SK-N-SH (cell line): Measurements from ENCODE around the gene LSMEM2. TPM values are rescaled to one million over a fixed set of nuclear protein-coding genes. Genes with fewer than 3 reads are reported as not detected.
A peak's percentile ranks its signal among the peaks of the same experiment; 100 is the strongest.

ENCODE experiments used
- CTCF ChIA-PET: fragments of 300-600, 350-600 bp; formaldehyde crosslinking; extraction: SDS; loops from one replicate; lab custom pipeline; 2021; lab: Yijun Ruan, JAX
- POLR2A ChIA-PET: fragments of 350-600 bp; sonication (Branson Sonifier 250); formaldehyde crosslinking; extraction: SDS; loops from one replicate; lab custom pipeline; 2020; ENCODE audit warnings: antibody characterized with exemption, inconsistent platforms; lab: Yijun Ruan, JAX
- DNase-seq: peaks from one replicate; pipeline ENCODE4 v3.0.0; 2012
- H2AFZ ChIP-seq: fragments of 200-600 bp; sonication (generic); 2 replicates; pipeline ENCODE4 v1.8.1; 2016; ENCODE audit warnings: antibody characterized with exemption, mild to moderate bottlenecking, low read depth
- H3F3A ChIP-seq: fragments of 200-600 bp; sonication (generic); replicated peaks from 2 replicates; pipeline ENCODE3; 2016; ENCODE audit warnings: antibody characterized with exemption, mild to moderate bottlenecking; ENCODE audit not compliant: insufficient read depth
- H3K27ac ChIP-seq, 2 experiments: fragments of 200-500 bp in 1 of 2; fragments of 200-600 bp in 1 of 2; sonication (Bioruptor generic) in 1 of 2; sonication (generic), shearing (Covaris generic) in 1 of 2; 2 replicates each; pipeline versions ENCODE4 v1.5.1 to v1.6.1; 2014 to 2016; ENCODE audit warnings: low read depth in 2 of 2, inconsistent platforms in 1 of 2, low read length in 1 of 2, mild to moderate bottlenecking in 1 of 2, mixed read lengths in 1 of 2
- H3K27me3 ChIP-seq: fragments of 200-600 bp; sonication (generic), shearing (Covaris generic); 2 replicates; pipeline ENCODE4 v1.6.1; 2016; ENCODE audit warnings: mixed run types; ENCODE audit not compliant: insufficient read depth
- H3K36me3 ChIP-seq, 2 experiments: fragments of 200-500 bp in 1 of 2; fragments of 200-600 bp in 1 of 2; sonication (Bioruptor generic) in 1 of 2; sonication (generic) in 1 of 2; replicated peaks in 1 of 2; 2 replicates each; pipeline versions ENCODE3 to v1.5.1; 2014 to 2016; ENCODE audit warnings: low read length in 1 of 2, mild to moderate bottlenecking in 1 of 2; ENCODE audit not compliant: insufficient read depth in 2 of 2, control insufficient read depth in 1 of 2
- H3K4me1 ChIP-seq, 2 experiments: fragments of 200-500 bp in 1 of 2; fragments of 200-600 bp in 1 of 2; sonication (Bioruptor generic) in 1 of 2; sonication (generic), shearing (Covaris generic) in 1 of 2; 2 replicates each; pipeline versions ENCODE4 v1.5.1 to v1.6.1; 2014 to 2016; ENCODE audit warnings: low read depth in 1 of 2, low read length in 1 of 2, mixed run types in 1 of 2; ENCODE audit not compliant: insufficient read depth in 2 of 2, control insufficient read depth in 1 of 2
- H3K4me2 ChIP-seq: fragments of 200-600 bp; sonication (generic), shearing (Covaris generic); 2 replicates; pipeline ENCODE4 v1.6.1; 2017; ENCODE audit warnings: mixed run types
- H3K4me3 ChIP-seq, 2 experiments: fragments of 200-500 bp in 1 of 2; fragments of 200-600 bp in 1 of 2; sonication (Bioruptor generic) in 1 of 2; sonication (generic), shearing (Covaris generic) in 1 of 2; 2 replicates each; pipeline versions ENCODE4 v1.5.1 to v1.8.1; 2014 to 2016; ENCODE audit warnings: low read depth in 2 of 2, inconsistent platforms in 1 of 2, low read length in 1 of 2, mild to moderate bottlenecking in 1 of 2, mixed read lengths in 1 of 2, moderate library complexity in 1 of 2
- H3K79me2 ChIP-seq: fragments of 200-600 bp; sonication (generic); 2 replicates; pipeline ENCODE4 v1.8.1; 2017; ENCODE audit warnings: mild to moderate bottlenecking; ENCODE audit not compliant: insufficient read depth
- H3K9ac ChIP-seq: fragments of 200-600 bp; sonication (generic); 2 replicates; pipeline ENCODE4 v1.6.1; 2017; ENCODE audit warnings: mixed run types
- H3K9me2 ChIP-seq: fragments of 200-600 bp; sonication (generic); 2 replicates; pipeline ENCODE4 v1.6.1; 2017; ENCODE audit warnings: mixed run types
- H3K9me3 ChIP-seq: fragments of 200-600 bp; sonication (generic); 2 replicates; pipeline ENCODE4 v1.6.1; 2017; ENCODE audit warnings: mixed run types, mild to moderate bottlenecking, moderate library complexity
- H4K20me1 ChIP-seq: fragments of 200-600 bp; sonication (generic); 2 replicates; pipeline ENCODE4 v1.6.1; 2017; ENCODE audit warnings: mild to moderate bottlenecking, mixed run types; ENCODE audit not compliant: insufficient read depth
- ELF1 ChIP-seq: IDR thresholded peaks from 2 replicates; pipeline ENCODE4 v1.4.0; 2012
- EP300 ChIP-seq, 2 experiments: IDR thresholded peaks; 2 replicates each; pipeline versions ENCODE4 v1.4.0 to v1.6.1; 2012; ENCODE audit warnings: borderline replicate concordance in 1 of 2, low read depth in 1 of 2, low read length in 1 of 2
- EZH2phosphoT487 ChIP-seq: fragments of 200-600 bp; sonication (generic); IDR thresholded peaks from 2 replicates; pipeline ENCODE4 v1.6.1; 2017; ENCODE audit warnings: low read depth, mixed run types, mild to moderate bottlenecking, antibody characterized with exemption, moderate library complexity, borderline replicate concordance
- FOXJ3 ChIP-seq: sonication (generic); formaldehyde crosslinking; IDR thresholded peaks from 2 replicates; pipeline ENCODE4 v1.5.1; 2020; ENCODE audit warnings: mild to moderate bottlenecking, missing genetic modification reagents
- MXI1 ChIP-seq: IDR thresholded peaks from 2 replicates; pipeline ENCODE4 v1.6.1; 2012; ENCODE audit warnings: mild to moderate bottlenecking, low read depth, low read length, improper control_type of control experiment
- NRF1 ChIP-seq: IDR thresholded peaks from 2 replicates; pipeline ENCODE4 v1.6.1; 2012; ENCODE audit warnings: low read depth, mild to moderate bottlenecking, low read length
- POLR2AphosphoS5 ChIP-seq: IDR thresholded peaks from 2 replicates; pipeline ENCODE4 v1.6.1; 2012; ENCODE audit warnings: low read depth, low read length
- RAD21 ChIP-seq: IDR thresholded peaks from 2 replicates; pipeline ENCODE4 v1.6.1; 2012; ENCODE audit warnings: mild to moderate bottlenecking, low read length
- SIN3A ChIP-seq: IDR thresholded peaks from 2 replicates; pipeline ENCODE4 v1.6.1; 2012; ENCODE audit warnings: low read depth, mild to moderate bottlenecking, low read length, moderate library complexity, borderline replicate concordance
- TAF1 ChIP-seq: IDR thresholded peaks from 2 replicates; pipeline ENCODE4 v1.6.1; 2012; ENCODE audit warnings: low read depth, mild to moderate bottlenecking, low read length, moderate library complexity, borderline replicate concordance
- YY1 ChIP-seq: IDR thresholded peaks from 2 replicates; pipeline ENCODE4 v1.4.0; 2012; ENCODE audit warnings: low read depth, mild to moderate bottlenecking
- WGBS: methylation state at CpG from one replicate; pipeline ENCODE4 v1.1.6; 2017; ENCODE audit warnings: low lambda C conversion rate; 5-methylcytosine and 5-hydroxymethylcytosine counted together
- polyA plus RNA-seq, 3 experiments: library from polyadenylated mRNA; depleted of rRNA; stranded (reverse); fragments of >200 nt; gene quantifications; 2 replicates each; pipeline ENCODE4 v1.2.3, GENCODE V29; 2012
- TF ChIP-seq, protein P1 (sequence below): fragments of 200-600 bp; sonication (generic); IDR thresholded peaks from 2 replicates; pipeline ENCODE4 v1.6.1; 2017; ENCODE audit warnings: antibody characterized with exemption, mild to moderate bottlenecking, moderate library complexity
- TF ChIP-seq, protein P2 (sequence below): IDR thresholded peaks from 2 replicates; pipeline ENCODE4 v1.4.0; 2012; ENCODE audit warnings: low read depth

The LSMEM2 gene
- polyA plus RNA-seq, 1 of the 3 experiments (the other 2 are of a cell fraction), result 0.03 TPM

DNA sequence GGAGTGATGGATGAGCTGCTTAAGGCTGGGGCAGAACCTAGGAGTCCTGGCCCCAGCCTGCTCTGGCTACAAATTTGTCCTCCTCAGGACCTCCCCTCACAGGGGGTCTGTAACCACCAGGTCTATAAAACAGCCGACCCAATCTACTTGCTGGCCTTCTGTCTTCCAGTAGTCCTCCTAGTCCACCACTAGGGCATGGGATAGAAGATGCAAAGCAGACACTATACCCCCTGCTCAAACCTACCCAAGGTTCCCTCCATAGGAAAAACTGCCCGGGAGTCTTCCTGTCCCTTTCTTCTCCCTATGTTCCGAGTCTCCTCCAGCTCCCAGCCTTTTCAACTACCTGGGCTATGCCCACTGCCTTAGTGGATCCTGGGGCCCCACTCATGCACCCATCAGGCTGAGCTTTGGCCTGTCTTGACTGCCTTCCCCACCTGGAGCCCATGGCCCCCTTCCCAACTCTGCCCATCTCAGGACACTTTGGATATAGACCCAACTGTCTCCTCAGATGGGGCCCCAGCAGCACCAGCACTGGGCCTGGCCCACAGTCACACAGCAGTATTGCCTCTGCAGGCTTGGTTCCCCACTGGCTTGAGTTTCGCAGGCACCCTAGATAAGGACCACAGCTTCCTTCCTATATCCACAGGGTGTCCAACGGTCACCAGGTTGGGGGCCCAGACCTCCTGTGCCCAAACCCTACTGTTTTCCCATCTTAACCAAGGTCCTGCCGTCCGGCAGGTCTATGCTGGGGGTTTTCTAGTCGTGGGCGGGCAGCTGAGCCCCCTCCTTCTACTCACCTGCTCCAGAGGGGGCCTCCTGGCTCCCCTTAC lies 19.2 kb downstream of the LSMEM2 start:
- POLR2A ChIA-PET, result no interaction called here
- peak; percentile 42 for DNase-seq
- peak overlapping the region; percentile 98; the same call in 1 of the 2 replicates for H2AFZ ChIP-seq

DNA sequence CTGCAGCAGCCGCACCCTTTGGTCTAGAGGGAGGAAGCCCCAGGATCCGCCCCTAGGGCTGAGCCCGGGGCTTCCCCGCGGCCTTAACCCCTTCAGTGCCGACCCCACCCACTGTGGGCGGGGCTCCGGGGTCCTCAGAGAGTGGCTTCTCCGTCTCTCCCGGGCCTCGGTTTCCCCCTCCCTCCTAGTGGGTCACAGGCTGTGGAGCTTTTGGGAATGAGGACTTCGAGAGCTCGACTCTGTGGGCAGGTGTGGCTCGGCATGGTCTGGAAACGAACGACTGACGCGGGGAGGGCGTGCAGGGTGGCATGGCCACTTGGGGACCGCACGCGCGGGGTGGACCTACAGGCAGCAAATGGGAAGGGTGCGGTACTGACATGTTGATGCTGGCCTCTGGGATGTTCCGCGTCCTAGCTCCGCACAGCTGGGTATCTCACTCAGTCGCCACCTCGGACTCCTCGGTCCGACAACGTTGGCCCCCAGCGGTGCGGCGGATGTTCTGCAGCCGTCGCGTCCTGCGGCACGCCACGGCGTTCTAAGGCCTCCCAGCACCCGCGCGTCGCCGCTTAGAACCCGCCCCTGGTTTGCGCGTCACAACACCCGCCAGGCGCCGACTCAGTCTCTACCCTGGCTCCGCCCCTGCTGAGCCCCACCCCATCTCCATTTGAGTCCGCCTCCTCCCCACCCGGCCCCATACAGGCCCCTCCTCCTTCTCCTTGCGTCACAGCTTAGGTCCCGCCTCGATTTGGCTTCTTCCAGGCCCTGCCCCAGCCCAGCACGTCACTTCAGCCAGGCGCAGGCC lies 20.1 kb downstream of the LSMEM2 start, which contains the start of the genes HYAL3 and NAA80:
Gene HYAL3, minus strand, starts transcription at position 570 of the 802 bp plus-strand sequence. CDS start 3,803 bp downstream, outside the sequence.
Gene NAA80, minus strand, starts transcription at position 570 of the 802 bp plus-strand sequence. CDS start 1,942 bp downstream, outside the sequence.
- TF ChIP-seq FOXJ3 (CRISPR knock-in tag) (0 out of 2 replicates have a peak, but pooled peaks have one; percentile 9), SIN3A (peak; percentile 14; the same call in 1 of the 2 replicates), EP300 (IDR thresholded peaks at IDR 0.05; ENCODE audit: borderline replicate concordance in 1 of 2, low read depth in 1 of 2, low read length in 1 of 2) (no peak), EZH2phosphoT487 (no peak), ELF1 (no peak), NRF1 (peak; percentile 55), POLR2AphosphoS5 (peak; percentile 76), YY1 (peak; percentile 39; the same call in 1 of the 2 replicates), MXI1 (peak; percentile 80), TAF1 (peak; percentile 56; the same call in 1 of the 2 replicates), RAD21 (no peak)
- TF ChIP-seq, protein P1, sequence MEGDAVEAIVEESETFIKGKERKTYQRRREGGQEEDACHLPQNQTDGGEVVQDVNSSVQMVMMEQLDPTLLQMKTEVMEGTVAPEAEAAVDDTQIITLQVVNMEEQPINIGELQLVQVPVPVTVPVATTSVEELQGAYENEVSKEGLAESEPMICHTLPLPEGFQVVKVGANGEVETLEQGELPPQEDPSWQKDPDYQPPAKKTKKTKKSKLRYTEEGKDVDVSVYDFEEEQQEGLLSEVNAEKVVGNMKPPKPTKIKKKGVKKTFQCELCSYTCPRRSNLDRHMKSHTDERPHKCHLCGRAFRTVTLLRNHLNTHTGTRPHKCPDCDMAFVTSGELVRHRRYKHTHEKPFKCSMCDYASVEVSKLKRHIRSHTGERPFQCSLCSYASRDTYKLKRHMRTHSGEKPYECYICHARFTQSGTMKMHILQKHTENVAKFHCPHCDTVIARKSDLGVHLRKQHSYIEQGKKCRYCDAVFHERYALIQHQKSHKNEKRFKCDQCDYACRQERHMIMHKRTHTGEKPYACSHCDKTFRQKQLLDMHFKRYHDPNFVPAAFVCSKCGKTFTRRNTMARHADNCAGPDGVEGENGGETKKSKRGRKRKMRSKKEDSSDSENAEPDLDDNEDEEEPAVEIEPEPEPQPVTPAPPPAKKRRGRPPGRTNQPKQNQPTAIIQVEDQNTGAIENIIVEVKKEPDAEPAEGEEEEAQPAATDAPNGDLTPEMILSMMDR, result peak; percentile 31
- TF ChIP-seq, protein P2, sequence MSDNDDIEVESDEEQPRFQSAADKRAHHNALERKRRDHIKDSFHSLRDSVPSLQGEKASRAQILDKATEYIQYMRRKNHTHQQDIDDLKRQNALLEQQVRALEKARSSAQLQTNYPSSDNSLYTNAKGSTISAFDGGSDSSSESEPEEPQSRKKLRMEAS, result no peak; the same call in 1 of the 2 replicates
- Histone ChIP-seq H3K4me1 (peaks cover 10 to 38% of the 10 kb centered on the region in 2 experiments; a peak in 2 of 4 replicates), H3K4me3 (peak within 1 kb of the TSS; percentile 84 to 87), H3K9me3 (no peaks in the 10 kb centered on the region), H3K27me3 (no peaks in the 10 kb centered on the region), H3K36me3 (peaks cover 0 to 6% of the 10 kb centered on the region in 2 experiments), H2AFZ (peak within 1 kb of the TSS; percentile 98), H4K20me1 (no peaks in the 10 kb centered on the region), H3F3A (no peaks in the 10 kb centered on the region), H3K27ac (peak within 1 kb of the TSS; percentile 62 to 84; a peak in 3 of 4 replicates), H3K9me2 (no peaks in the 10 kb centered on the region), H3K4me2 (peak within 1 kb of the TSS; percentile 95), H3K9ac (peak within 1 kb of the TSS; percentile 79), H3K79me2 (peaks cover 7% of the 10 kb centered on the region; the same call in 1 of the 2 replicates)
- WGBS, result under 1% methylated on average over 35 of the region's 61 CpGs
- CTCF ChIA-PET, result interaction anchor here (0.6 to 7.7 kb wide), 12 partner anchors 10 to 256 kb away, joined by 3 to 45 read pairs (median 5); partner anchors contain the start of gene LSMEM2
- DNase-seq, result peak; percentile 99
- POLR2A ChIA-PET, result interaction anchor here (0.5 to 1.6 kb wide), 7 partner anchors 14 to 149 kb away, joined by 3 to 6 read pairs (median 4); partner anchors contain the start of gene TUSC2

More for the DNA sequence above, 19.2 kb downstream of the LSMEM2 start:
- peaks cover 0 to 6% of the 10 kb centered on the region in 2 experiments for H3K36me3 ChIP-seq
- peaks cover 10 to 34% of the 10 kb centered on the region in 2 experiments; a peak in 2 of 4 replicates for H3K4me1 ChIP-seq
- H3K4me2 ChIP-seq, result peak overlapping the region; percentile 95
- H3K79me2 ChIP-seq, result peaks cover 7% of the 10 kb centered on the region; the same call in 1 of the 2 replicates
- CTCF ChIA-PET, result interaction anchor here (0.6 to 7.7 kb wide), 9 partner anchors 20 to 253 kb away, joined by 3 to 45 read pairs (median 7); partner anchors contain the start of gene LSMEM2
- WGBS, result 75% methylated on average over 5 of the region's 9 CpGs
- no peaks in the 10 kb centered on the region for H3F3A ChIP-seq
- no peaks in the 10 kb centered on the region for H3K9me3 ChIP-seq
- peak overlapping the region; percentile 79 for H3K9ac ChIP-seq
- H3K27me3 ChIP-seq, result no peaks in the 10 kb centered on the region
- TF ChIP-seq, protein P2, result no peak
- TF ChIP-seq, protein P1, result 0 out of 2 replicates have a peak, but pooled peaks have one; percentile 23
- H3K9me2 ChIP-seq, result no peaks in the 10 kb centered on the region
- H3K27ac ChIP-seq, result peak overlapping the region; percentile 62 to 84; a peak in 2 of 4 replicates
- no peaks in the 10 kb centered on the region for H4K20me1 ChIP-seq
- H3K4me3 ChIP-seq, result peak overlapping the region; percentile 84 to 87
